GM12872 (cell line): ENCODE measurements around the gene PCBD2.

Experiments used
- TF ChIP-seq, protein P1 (sequence below): IDR thresholded peaks from 3 replicates; pipeline ENCODE4 v1.5.1; 2011; ENCODE audit warnings: low read depth, mild to moderate bottlenecking, low read length, moderate library complexity; ENCODE audit not compliant: insufficient read depth

Gene PCBD2

GRCh38 chr5:134992148-134992547 lies 87.2 kb downstream of the PCBD2 start:
- TF ChIP-seq, protein P1, sequence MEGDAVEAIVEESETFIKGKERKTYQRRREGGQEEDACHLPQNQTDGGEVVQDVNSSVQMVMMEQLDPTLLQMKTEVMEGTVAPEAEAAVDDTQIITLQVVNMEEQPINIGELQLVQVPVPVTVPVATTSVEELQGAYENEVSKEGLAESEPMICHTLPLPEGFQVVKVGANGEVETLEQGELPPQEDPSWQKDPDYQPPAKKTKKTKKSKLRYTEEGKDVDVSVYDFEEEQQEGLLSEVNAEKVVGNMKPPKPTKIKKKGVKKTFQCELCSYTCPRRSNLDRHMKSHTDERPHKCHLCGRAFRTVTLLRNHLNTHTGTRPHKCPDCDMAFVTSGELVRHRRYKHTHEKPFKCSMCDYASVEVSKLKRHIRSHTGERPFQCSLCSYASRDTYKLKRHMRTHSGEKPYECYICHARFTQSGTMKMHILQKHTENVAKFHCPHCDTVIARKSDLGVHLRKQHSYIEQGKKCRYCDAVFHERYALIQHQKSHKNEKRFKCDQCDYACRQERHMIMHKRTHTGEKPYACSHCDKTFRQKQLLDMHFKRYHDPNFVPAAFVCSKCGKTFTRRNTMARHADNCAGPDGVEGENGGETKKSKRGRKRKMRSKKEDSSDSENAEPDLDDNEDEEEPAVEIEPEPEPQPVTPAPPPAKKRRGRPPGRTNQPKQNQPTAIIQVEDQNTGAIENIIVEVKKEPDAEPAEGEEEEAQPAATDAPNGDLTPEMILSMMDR = no peak

DNA sequence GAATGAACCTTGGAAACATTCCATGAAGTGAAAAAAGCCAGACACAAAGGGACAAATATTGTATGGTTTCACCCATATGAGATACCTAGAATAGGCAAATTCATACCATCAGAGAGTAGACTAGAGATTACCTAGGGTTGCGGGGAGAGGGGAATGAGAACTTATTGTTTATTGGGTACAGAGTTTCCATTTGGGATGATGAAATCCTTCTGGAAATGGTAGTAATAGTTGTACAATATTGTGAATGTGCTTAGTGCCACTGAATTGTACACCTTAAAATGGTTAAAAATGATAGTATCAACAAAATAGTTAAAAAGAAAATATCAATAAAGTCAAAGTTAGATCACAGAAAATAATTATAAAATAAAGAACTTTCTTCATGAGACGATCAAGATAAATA lies 88.2 kb downstream of the PCBD2 start:
- TF ChIP-seq, protein P1 = no peak

DNA sequence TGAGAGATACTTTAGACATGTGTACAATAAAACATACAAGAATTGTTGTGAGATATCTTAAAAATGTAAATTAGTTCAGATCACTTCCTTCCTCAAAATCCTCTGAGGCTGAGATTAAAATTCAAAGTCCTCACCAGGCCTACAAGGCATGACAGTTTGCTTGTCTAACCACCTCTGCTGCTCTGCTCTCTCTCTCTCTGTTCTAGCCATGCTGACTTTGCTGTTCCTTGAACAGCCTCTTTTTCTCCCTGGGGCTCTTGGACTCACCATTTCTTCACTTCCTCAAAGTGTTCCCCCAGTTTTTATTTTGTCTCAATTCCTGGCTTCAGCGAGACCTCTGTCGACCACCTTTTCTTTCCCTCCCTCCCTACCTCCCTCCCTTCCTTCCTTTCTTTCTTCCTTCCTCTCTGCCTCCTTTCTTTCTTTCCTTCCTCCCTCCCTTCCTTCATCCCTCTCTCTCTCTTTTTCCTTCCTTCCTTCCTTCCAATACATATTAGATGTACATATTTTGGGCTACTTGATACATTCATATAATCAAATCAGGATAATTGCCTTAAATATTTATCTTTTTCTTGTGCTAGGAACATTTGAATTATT lies 89.7 kb downstream of the PCBD2 start:
- TF ChIP-seq, protein P1 = no peak

DNA sequence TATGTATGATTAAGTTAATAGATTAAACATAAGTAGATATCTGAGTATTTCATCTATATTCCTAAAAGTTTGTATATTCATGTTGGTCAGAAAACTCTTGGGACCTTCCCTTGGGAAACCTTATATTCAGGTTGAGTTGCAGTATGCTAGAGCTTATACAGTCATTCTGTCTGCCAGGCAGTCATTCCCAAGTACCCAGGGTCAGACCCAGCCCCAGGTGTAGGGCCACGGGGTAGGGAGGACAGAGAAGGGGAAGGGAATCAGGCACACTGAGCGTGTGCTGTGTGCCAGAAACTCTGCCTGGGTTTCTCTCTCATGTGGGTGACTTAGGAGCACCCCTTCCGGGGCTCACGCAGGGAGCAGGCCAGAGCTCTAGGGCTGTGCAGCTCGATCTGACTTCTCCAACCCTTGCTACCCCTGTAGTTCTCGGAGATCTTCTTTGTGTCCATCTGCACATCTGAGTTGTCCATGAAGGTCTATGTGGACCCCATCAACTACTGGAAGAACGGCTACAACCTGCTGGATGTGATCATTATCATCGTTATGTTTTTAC lies 91.0 kb downstream of the PCBD2 start:
- TF ChIP-seq, protein P1 = no peak

DNA sequence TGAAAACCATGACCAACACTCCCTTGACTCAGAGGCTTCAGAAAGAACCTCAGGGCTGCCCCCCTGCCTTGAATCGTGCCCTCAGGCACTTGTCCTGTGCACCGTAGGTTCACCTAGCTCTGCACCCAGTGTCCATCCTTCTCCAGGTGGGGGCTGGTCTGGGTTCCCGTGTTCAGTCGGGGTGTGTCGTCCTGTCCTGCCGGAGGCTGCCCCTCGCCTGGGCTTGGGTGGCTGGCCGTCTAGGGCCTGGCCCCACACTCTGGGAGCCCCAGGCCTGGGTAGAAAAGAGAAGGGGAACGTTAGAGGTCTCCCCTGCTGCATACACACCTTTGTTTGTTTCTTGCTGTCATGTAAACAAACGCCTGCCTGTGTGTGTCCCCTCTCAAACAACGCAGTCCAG lies 92.1 kb downstream of the PCBD2 start:
- TF ChIP-seq, protein P1 = no peak

DNA sequence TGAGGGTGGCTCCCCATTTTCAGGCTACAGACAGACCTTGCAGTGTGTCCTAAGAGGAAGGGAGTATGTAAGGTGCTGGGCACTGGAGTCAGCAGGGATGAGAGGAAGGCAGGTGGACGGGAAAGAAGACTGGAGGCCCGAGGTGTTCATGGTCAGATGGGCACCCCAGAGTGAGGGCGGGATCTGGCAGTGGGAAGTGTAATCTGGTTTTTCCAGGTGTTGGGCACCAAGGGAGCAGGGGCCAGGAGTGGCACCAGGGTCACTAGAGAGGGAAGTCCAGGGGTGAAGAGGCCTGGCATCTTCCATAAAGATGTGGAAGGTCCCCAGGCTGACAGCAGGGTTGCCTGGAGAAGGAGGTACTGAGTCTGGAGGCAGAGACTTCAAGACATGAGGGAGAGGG lies 99.4 kb downstream of the PCBD2 start:
- TF ChIP-seq, protein P1 = no peak

GRCh38 chr5:135005076-135005475 lies 100.1 kb downstream of the PCBD2 start:
- TF ChIP-seq, protein P1 = no peak

GRCh38 chr5:135007305-135007704 lies 102.4 kb downstream of the PCBD2 start:
- TF ChIP-seq, protein P1 = no peak
